CD4-positive, alpha-beta T cell treated with Interleukin-2 at 100 ng/mL for 4 hours (primary cell): ENCODE measurements around the gene GNAT3.

ENCODE experiments used
- DNase-seq: peaks from one replicate; pipeline ENCODE4 v3.0.0-alpha.2; 2020; ENCODE audit warnings: low spot score

The GNAT3 gene

GRCh38 chr7:80417211-80417793 lies 94.6 kb downstream of the GNAT3 start:
- no peak for DNase-seq

DNA sequence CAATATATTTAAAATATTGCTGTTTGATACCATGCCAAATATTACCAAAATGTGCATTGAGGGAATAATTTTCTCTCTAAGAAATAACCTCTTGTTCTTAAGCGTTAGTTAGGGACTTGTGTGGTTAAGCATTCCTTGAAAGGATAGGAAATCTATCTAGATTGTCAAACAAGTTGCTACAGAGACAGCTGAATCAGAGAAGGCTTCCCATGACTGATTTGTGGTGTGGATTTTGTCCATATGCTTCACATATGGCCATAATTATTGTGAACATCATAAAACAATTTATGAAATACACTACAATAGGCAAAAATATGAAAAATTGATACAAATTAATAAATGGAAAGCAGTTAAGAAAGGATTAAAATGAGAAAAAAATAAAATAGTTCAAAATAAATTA lies 96.3 kb downstream of the GNAT3 start:
- DNase-seq: no peak

DNA sequence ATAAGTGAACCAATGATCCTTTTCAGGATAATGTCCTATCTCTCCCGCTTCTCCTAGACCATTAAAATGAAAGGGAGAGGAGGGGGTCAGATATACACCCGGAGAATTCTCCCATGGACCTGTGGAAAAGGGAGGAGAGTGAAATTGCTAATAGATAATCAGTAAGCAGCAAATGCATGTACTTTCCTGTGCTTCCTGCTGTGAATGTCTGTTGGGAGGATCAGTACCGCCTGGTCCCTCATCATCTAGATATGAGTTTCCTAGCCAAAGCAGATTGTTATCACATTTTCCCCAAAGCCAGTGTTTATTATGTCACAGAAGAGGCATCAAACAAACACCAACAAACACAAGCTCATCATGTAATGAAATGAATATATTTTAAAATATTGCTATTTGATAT lies 96.8 kb downstream of the GNAT3 start:
- DNase-seq: no peak

DNA sequence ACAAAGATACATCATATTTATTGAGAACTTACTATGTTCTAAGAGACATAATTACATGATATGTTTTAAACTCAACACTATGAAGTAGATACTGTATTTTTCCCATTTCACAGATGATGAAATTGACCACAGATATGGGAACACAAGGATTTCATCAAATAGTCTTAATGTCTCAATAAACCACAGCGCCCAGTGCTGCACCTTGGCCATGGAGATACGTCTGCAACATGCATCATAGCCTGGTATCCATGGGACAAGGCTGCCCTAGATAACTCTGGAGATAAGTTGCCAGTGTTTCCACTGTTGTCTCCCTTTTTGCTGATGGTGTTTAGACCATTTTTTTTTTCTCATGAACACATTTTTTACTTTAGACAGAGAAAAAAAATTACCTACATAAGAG lies 97.5 kb downstream of the GNAT3 start:
- DNase-seq: no peak

- no peak for DNase-seq
These were observed 98.4 kb downstream of the GNAT3 start for GRCh38 chr7:80413383-80413945.

GRCh38 chr7:80412842-80413241 lies 99.0 kb downstream of the GNAT3 start:
- no peak for DNase-seq

- no peak for DNase-seq
These were observed 100.2 kb downstream of the GNAT3 start for GRCh38 chr7:80411621-80412020.

DNA sequence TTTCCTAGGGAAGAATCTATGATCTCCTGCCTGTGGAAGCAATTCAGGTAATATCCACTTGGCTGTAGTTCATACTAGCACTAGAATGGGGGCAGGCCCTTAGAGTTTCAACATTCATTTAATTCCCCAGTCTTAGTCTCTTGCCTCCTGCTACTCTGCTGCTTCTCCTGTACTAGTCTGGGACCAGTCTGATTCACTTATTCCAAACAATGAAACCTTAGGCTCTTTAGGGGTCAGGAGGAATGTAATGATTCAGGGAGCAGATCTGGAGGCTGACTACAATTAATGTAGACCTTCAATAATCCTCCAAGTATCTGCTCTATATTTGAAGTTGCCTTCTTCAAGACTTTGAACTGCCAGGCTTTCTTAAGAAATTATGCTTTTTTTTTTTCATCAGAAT lies 101.8 kb downstream of the GNAT3 start:
- no peak for DNase-seq
